ENCODE data around the gene PSMC3. TPM values are rescaled to one million over a fixed set of nuclear protein-coding genes. Genes with fewer than 3 reads are reported as not detected.

The PSMC3 gene
- total RNA-seq (59.9 and 62.7 TPM in 2 replicates), polyA plus RNA-seq (36.7 and 47.7 TPM in 2 replicates), polyA minus RNA-seq (32.2 and 58.9 TPM in 2 replicates)
- total RNA-seq (2013): 54.1 TPM

GRCh38 chr11:47426062-47426956 lies at the start of gene PSMC3:
Gene PSMC3, minus strand, starts transcription at chr11:47426439. Its CDS starts 160 bp downstream, at chr11:47426279.
- Histone ChIP-seq H3K27me3 (replicated peaks in 1 of 4; ENCODE audit: control extremely low read depth in 1 of 4, control insufficient read depth in 3 of 4, insufficient read depth in 4 of 4, low read length in 3 of 4) (no peaks in the 10 kb centered on the region), H3K9ac (ENCODE audit: low read length) (peak within 1 kb of the TSS; percentile 97), H3K9me3 (ENCODE audit: control extremely low read depth in 1 of 3, control insufficient read depth in 2 of 3, insufficient read depth in 1 of 3, low read length in 2 of 3) (no peaks in the 10 kb centered on the region), H3K4me3 (ENCODE audit: control extremely low read depth in 1 of 5, extremely low read depth in 1 of 5, insufficient read depth in 1 of 5, low read depth in 2 of 5, low read length in 4 of 5) (peak within 1 kb of the TSS; percentile 88 to 99 (median 93)), H3K27ac (ENCODE audit: low read length in 2 of 2) (peak within 1 kb of the TSS; percentile 78 to 94), H3K4me2 (replicated peaks; ENCODE audit: low read depth, low read length, poor library complexity, severe bottlenecking) (peak within 1 kb of the TSS; percentile 73), H2AFZ (ENCODE audit: insufficient read depth, low read depth, low read length, poor library complexity, severe bottlenecking) (peak within 1 kb of the TSS; percentile 100), H3K36me3 (replicated peaks in 1 of 2; ENCODE audit: control extremely low read depth in 1 of 2, control insufficient read depth in 1 of 2, extremely low read depth in 1 of 2, insufficient read depth in 2 of 2, low read length in 1 of 2) (peaks cover 0 to 25% of the 10 kb centered on the region in 2 experiments), H4K20me1 (ENCODE audit: control insufficient read depth, insufficient read depth, low read length, poor library complexity, severe bottlenecking) (no peaks in the 10 kb centered on the region), H3K79me2 (ENCODE audit: control insufficient read depth, insufficient read depth, low read length) (peaks cover 29% of the 10 kb centered on the region), H3K4me1 (ENCODE audit: control insufficient read depth in 2 of 2, insufficient read depth in 2 of 2, low read length in 2 of 2) (peaks cover 9 to 22% of the 10 kb centered on the region in 2 donors)
- peak within 1 kb of the TSS; percentile 100 for H3K4me3 Mint-ChIP-seq
- ChIA-PET POLR2A (interaction anchor here (0.7 to 1.7 kb wide), 4 partner anchors 13 to 178 kb away, joined by 3 to 10 read pairs (median 4); partner anchors contain the start of gene ACP2), CTCF (interaction anchor here (0.6 to 4.3 kb wide), 5 partner anchors 14 to 295 kb away, joined by 3 to 35 read pairs (median 4); no protein-coding TSS in a partner anchor)
- H3K27ac Mint-ChIP-seq: peak within 1 kb of the TSS; percentile 98
- TF ChIP-seq CTCF (IDR thresholded peaks at IDR 0.05): no peak
- TF ChIP-seq EZH2 (IDR thresholded peaks at IDR 0.05; ENCODE audit: borderline replicate concordance, insufficient read depth, low read depth, low read length, poor library complexity, severe bottlenecking): no peak
- intact Hi-C loops (cut with micrococcal nuclease): loop anchor here (1.0 to 5.0 kb wide), 13 partner anchors 18 to 726 kb away; partner anchors contain the start of genes ACP2, AGBL2, ARHGAP1 and CELF1
- ATAC-seq (ENCODE audit: low read depth) (peak; percentile 98), DNase-seq (peak; percentile 97)
- no peaks in the 10 kb centered on the region for H3K9me3 Mint-ChIP-seq (ENCODE audit: insufficient read depth)
- under 1% methylated on average over 61 of the region's 62 CpGs for WGBS (ENCODE audit: insufficient coverage)
- H3K27me3 Mint-ChIP-seq: no peaks in the 10 kb centered on the region
- peaks cover 25% of the 10 kb centered on the region for H3K4me1 Mint-ChIP-seq
